ENCODE measurements around the gene NAA16. TPM values are rescaled to one million over a fixed set of nuclear protein-coding genes. Genes with fewer than 3 reads are reported as not detected.

Gene NAA16
- total RNA-seq, 4 donors from 2014 or later = 25.4 to 62.2 (median 46.5) TPM

- Histone ChIP-seq H3K27ac (no peak overlapping the region), H3K4me3 (no peak overlapping the region), H3K36me3 (no peaks in the 10 kb centered on the region), H3K9me3 (no peaks in the 10 kb centered on the region), H3K27me3 (no peaks in the 10 kb centered on the region), H3K4me1 (no peaks in the 10 kb centered on the region)
- TF ChIP-seq CTCF (IDR thresholded peaks at IDR 0.05) (peak in 1 of 4 experiments; percentile 19), POLR2A (IDR thresholded peaks at IDR 0.05) (no peak)
- no peak for DNase-seq
- intact Hi-C loops (cut with DNase I; ENCODE audit: low total_unique reads) = no loop called here
Measured at GRCh38 chr13:41411522-41411921, 100.5 kb downstream of the NAA16 start.

- Histone ChIP-seq H3K4me1 (no peaks in the 10 kb centered on the region), H3K27me3 (no peaks in the 10 kb centered on the region), H3K27ac (no peak overlapping the region), H3K36me3 (no peaks in the 10 kb centered on the region), H3K9me3 (no peaks in the 10 kb centered on the region), H3K4me3 (no peak overlapping the region)
- TF ChIP-seq CTCF (IDR thresholded peaks at IDR 0.05) = no peak
- no peak for TF ChIP-seq POLR2A (IDR thresholded peaks at IDR 0.05)
- no peak for DNase-seq
- intact Hi-C loops (cut with DNase I; ENCODE audit: low total_unique reads) = no loop called here
Measured at GRCh38 chr13:41413872-41414271, 102.8 kb downstream of the NAA16 start.

- no peaks in the 10 kb centered on the region for H3K4me1 ChIP-seq
- H3K9me3 ChIP-seq = no peaks in the 10 kb centered on the region
- no peaks in the 10 kb centered on the region for H3K27me3 ChIP-seq
- intact Hi-C loops (cut with DNase I; ENCODE audit: low total_unique reads) = no loop called here
- H3K36me3 ChIP-seq = no peaks in the 10 kb centered on the region
- H3K4me3 ChIP-seq = no peak overlapping the region
- DNase-seq = no peak
- TF ChIP-seq CTCF (IDR thresholded peaks at IDR 0.05) (no peak), POLR2A (IDR thresholded peaks at IDR 0.05) (no peak)
- no peak overlapping the region for H3K27ac ChIP-seq
Measured at GRCh38 chr13:41416276-41416675, 105.2 kb downstream of the NAA16 start.

- Histone ChIP-seq H3K27ac (no peak overlapping the region), H3K4me3 (no peak overlapping the region), H3K36me3 (no peaks in the 10 kb centered on the region), H3K9me3 (no peaks in the 10 kb centered on the region), H3K4me1 (no peaks in the 10 kb centered on the region), H3K27me3 (no peaks in the 10 kb centered on the region)
- no peak for TF ChIP-seq CTCF (IDR thresholded peaks at IDR 0.05)
- no peak for TF ChIP-seq POLR2A (IDR thresholded peaks at IDR 0.05)
- intact Hi-C loops (cut with DNase I; ENCODE audit: low total_unique reads) = no loop called here
- DNase-seq = no peak
Measured at GRCh38 chr13:41418027-41418426, 107.0 kb downstream of the NAA16 start.

GRCh38 chr13:41418731-41419130 is 107.7 kb downstream of the NAA16 start:
- H3K27ac ChIP-seq = no peak overlapping the region
- TF ChIP-seq POLR2A (IDR thresholded peaks at IDR 0.05) (no peak), CTCF (IDR thresholded peaks at IDR 0.05) (no peak)
- H3K36me3 ChIP-seq = no peaks in the 10 kb centered on the region
- H3K4me1 ChIP-seq = no peaks in the 10 kb centered on the region
- DNase-seq = no peak
- H3K4me3 ChIP-seq = no peak overlapping the region
- H3K27me3 ChIP-seq = no peaks in the 10 kb centered on the region
- intact Hi-C loops (cut with DNase I; ENCODE audit: low total_unique reads) = no loop called here
- H3K9me3 ChIP-seq = no peaks in the 10 kb centered on the region

All from uterus (tissue), 4 donors.